ENCODE data around the gene TMED1.

TMED1 gene

DNA sequence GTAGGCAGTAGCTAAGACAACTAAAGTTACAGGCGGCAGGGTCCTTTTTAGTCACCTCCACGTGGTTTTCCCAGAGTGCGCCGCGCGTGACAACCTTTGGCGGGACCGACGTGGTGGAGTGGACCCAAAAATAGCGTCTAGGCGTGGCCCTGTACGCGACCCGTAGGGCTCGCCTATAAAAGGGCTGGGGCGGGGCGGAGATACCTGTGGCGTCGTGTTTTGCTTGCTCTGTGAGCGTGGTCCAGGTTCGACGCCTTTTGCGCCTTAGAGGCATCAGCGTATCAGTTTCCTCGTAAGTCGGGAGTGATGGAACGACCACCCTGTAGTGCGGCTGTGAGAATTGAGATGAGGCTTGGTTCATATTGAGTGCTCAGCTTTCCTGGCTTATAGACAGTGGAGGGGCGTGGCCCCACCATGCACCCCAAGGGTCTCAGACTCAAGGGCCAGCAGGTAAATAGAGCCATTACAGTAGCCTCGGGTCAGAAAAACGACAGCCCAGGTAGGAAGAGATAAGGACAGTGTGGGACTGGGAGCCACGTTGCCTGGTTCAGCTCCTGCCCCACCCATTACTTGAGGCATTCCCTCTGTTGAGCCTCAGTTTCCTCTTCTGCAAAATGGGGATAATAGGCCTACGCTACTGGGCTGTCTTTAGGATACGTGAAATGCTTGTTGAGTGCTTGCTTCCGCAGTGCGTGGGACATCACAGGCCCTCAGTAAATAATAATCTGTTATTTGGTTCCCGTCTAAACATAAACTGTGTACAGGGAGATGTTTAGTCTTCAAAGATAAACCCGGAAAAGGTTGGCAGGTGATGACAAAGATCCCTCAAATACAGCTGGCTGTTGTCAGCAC, 693 bp upstream of the TMED1 start:
- H3K4me3 ChIP-seq (replicated peaks; ENCODE audit: low read depth, low read length): peak overlapping the region; percentile 77
- DNase-seq (ENCODE audit: low read depth): peak; percentile 90
- TF ChIP-seq, protein P1, sequence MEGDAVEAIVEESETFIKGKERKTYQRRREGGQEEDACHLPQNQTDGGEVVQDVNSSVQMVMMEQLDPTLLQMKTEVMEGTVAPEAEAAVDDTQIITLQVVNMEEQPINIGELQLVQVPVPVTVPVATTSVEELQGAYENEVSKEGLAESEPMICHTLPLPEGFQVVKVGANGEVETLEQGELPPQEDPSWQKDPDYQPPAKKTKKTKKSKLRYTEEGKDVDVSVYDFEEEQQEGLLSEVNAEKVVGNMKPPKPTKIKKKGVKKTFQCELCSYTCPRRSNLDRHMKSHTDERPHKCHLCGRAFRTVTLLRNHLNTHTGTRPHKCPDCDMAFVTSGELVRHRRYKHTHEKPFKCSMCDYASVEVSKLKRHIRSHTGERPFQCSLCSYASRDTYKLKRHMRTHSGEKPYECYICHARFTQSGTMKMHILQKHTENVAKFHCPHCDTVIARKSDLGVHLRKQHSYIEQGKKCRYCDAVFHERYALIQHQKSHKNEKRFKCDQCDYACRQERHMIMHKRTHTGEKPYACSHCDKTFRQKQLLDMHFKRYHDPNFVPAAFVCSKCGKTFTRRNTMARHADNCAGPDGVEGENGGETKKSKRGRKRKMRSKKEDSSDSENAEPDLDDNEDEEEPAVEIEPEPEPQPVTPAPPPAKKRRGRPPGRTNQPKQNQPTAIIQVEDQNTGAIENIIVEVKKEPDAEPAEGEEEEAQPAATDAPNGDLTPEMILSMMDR (IDR thresholded peaks at IDR 0.05; ENCODE audit: low read length, missing control alignments): no peak

DNA sequence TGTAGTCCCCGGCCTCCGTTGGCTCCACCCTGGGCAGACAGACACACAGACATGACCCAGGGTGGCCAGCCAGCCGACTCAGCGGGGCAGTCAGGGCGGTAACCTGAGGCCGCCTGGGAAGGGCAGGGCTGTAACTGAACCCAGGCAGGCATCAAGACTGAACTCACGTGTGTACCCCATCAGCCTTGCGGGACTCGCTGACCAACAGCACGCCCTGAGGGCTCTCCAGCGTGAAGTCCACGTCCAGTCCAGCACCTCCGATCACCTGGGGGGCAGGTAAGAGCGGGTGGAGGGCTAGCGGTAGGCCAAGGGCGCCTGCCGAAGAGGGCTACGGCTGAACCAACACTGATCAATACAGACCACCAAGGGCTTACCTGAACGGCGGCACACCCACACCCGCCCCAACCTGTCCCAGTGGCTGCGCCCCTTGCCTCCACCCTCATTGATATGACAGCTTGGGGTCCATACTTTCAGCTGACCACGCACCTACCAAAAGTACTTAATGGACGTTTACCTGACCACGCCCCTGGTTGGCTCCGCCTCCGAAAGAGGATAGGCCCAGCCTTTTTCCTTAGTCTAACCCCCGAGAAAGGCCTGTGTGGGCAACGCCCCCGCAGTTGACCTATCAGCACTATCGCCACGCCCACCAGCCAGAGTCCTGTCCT, 791 bp downstream of the TMED1 start:
- TF ChIP-seq, protein P1 (IDR thresholded peaks at IDR 0.05; ENCODE audit: low read length, missing control alignments): no peak
- H3K4me3 ChIP-seq (replicated peaks; ENCODE audit: low read depth, low read length): peak overlapping the region; percentile 77
- DNase-seq (ENCODE audit: low read depth): no peak

DNA sequence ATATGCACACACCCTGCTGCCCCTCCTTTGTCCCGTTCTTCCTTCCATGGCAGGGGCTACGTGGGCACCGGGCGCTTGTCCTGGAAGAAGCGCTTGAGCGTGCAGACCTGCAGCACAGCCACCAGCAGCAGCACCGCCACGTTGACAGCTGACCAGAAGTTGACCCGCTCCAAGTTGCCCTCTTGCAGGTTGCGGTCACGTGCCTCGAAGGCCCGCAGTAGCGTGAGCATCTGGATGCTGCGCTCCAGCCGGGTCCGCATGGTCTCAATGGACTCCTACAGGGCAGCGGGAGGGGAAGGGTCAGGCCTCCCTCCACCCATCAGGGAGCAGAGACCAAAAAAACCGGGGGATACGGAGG, 3.1 kb downstream of the TMED1 start:
- TF ChIP-seq, protein P1 (IDR thresholded peaks at IDR 0.05; ENCODE audit: low read length, missing control alignments): no peak
- DNase-seq (ENCODE audit: low read depth): no peak
- H3K4me3 ChIP-seq (replicated peaks; ENCODE audit: low read depth, low read length): no peak overlapping the region

DNA sequence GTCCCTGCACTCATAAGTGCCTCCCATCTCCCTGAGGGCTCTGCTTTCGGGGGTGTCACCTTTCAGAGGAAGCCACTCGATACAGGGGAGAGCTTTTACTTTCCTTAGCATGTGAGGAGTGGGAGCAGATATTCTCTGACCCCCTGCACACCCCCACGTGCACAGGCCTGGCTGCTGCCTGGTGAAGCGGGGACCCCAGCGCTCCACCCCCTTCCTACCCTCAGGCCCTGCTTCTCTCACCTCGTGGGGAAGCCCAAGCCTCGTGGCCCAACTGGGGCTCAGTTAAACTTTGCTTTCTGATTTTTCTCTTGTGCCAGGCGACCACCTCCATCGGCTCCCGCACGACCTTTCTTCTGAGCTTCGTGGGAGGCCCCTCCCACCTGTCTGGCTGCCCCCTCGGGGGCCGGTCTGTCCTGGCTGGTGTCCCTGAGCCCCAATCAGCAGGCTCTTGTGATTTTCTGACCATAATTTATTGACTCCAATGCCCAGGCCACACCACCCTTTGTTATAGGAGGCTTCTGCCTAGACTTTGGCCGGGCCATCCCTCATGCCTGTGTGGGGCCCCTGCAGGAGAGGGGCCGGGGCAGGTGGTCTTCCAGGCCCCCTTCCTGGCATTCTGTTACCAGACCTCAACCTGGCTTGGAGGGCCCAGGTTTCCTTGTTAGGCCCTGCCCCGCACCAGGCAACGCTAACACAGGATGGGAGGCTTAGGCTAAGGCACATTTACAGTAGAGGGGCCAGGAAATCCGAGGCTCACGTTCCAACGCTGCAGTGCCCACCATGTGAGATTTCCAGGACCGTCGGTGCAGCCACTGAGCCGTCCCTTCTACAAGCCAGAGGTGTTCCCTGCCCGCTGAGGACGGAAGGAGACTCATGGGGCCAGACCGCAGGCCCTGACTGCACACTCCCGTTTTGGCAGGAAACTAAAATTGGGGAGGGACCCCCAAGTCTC, 3.7 kb downstream of the TMED1 start:
- TF ChIP-seq, protein P1 (IDR thresholded peaks at IDR 0.05; ENCODE audit: low read length, missing control alignments): no peak
- DNase-seq (ENCODE audit: low read depth): no peak
- H3K4me3 ChIP-seq (replicated peaks; ENCODE audit: low read depth, low read length): no peak overlapping the region

DNA sequence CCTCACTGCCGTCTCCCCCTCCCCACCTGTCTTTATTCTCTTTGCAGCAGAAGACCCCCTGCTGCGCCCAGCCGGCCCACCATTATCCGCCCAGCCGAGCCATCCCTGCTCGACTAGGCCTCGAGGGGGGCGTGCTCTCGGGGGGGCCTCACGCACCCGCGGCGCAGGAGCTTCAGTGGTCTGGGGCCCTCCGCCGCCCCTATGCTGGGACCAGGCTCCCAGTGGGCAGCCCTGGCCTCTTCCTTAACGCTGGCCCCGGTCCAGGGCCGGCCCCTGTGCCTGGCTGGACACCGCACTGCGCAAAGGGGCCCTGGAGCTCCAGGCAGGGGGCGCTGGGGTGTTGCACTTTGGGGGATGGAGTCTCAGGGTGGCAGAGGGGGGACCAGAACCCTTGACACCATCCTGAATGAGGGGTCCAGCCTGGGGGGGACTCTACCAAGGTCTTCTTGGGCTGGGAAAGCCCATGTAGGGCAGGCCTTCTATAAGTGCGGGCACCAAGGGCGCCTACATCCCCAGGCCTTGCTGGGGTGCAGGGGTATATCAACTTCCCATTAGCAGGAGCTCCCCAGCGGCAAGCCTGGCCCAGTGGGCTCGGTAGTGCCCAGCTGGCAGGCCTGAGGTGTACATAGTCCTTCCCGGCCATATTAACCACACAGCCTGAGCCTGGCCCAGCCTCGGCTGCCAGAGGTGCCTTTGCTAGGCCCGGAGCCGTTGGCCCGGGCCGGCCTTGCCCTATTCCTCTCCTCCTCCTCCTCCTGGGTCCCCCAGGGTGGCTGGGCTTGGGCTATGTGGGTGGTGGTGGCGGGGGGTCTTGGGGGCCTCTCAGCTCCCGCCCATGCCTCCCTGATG, 4.9 kb downstream of the TMED1 start:
- no peak for DNase-seq (ENCODE audit: low read depth)
- no peak overlapping the region for H3K4me3 ChIP-seq (replicated peaks; ENCODE audit: low read depth, low read length)
- TF ChIP-seq, protein P1 (IDR thresholded peaks at IDR 0.05; ENCODE audit: low read length, missing control alignments): no peak

DNA sequence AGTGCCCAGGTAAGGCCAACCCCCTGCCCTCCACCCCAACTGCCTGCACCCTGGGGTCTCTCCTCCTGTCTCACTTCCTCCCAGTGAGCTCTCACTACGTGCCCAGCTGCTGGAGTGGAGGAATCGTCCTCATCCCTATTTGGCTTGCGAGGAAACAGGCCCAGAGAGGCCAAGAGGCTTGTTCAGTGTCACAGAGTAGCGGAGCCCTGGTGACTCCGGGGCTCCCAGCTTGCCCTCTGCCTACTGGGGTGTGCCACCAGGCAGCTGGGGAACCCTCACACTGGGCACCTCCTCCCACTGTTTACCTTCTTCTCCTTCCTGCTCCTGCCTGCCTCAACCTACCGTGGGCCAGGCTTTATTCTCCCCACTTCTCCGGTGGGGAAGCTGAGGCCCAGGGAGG, 5.6 kb downstream of the TMED1 start:
- DNase-seq (ENCODE audit: low read depth): no peak
- TF ChIP-seq, protein P1 (IDR thresholded peaks at IDR 0.05; ENCODE audit: low read length, missing control alignments): no peak
- no peak overlapping the region for H3K4me3 ChIP-seq (replicated peaks; ENCODE audit: low read depth, low read length)
